Caco-2 (cell line): ENCODE data around the gene YAP1. TPM values are rescaled to one million over a fixed set of nuclear protein-coding genes. Genes with fewer than 3 reads are reported as not detected.

Experiments
- BruUV-seq: library from RNA; stranded (reverse); fragments of 400-500 nt; replicated peaks from 2 replicates; lab custom pipeline; 2021; lab: Mats Ljungman, UMichigan
- CTCF ChIA-PET: fragments of 300-600 bp; sonication (Branson Sonifier 250); formaldehyde crosslinking; loops from one replicate; lab custom pipeline; 2022; ENCODE audit warnings: antibody characterized with exemption; lab: Charles Lee
- POLR2A ChIA-PET: fragments of 300-600 bp; sonication (Branson Sonifier 250); formaldehyde crosslinking; loops from one replicate; lab custom pipeline; 2022; ENCODE audit warnings: antibody characterized with exemption; lab: Charles Lee
- DNase-seq, 2 experiments: peaks; one replicate each; pipeline versions ENCODE4 v3.0.0 to v3.0.0-alpha.2; 2020 to 2022
- H3K27me3 ChIP-seq: replicated peaks from 2 replicates; pipeline ENCODE4 v1.6.0; 2011; ENCODE audit warnings: low read length; ENCODE audit not compliant: control insufficient read depth, insufficient read depth
- H3K36me3 ChIP-seq: 2 replicates; pipeline ENCODE4 v1.5.1; 2011; ENCODE audit warnings: low read length; ENCODE audit not compliant: control insufficient read depth, insufficient read depth
- H3K4me1 ChIP-seq: fragments of 250-450 bp; sonication (Bioruptor Pico); 2 replicates; pipeline ENCODE4 v1.5.1; 2020; ENCODE audit warnings: mild to moderate bottlenecking
- H3K4me3 ChIP-seq: 2 replicates; pipeline ENCODE4 v1.5.1; 2011; ENCODE audit warnings: low read depth, mild to moderate bottlenecking, control low read depth, low read length
- H3K9me3 ChIP-seq: fragments of 250-450 bp; sonication (Bioruptor Pico); 2 replicates; pipeline ENCODE4 v1.5.1; 2020; ENCODE audit warnings: mild to moderate bottlenecking, moderate library complexity
- H3K27ac Mint-ChIP-seq: one replicate; pipeline ENCODE4 v1.8.0; 2022; ENCODE audit warnings: mixed read lengths; ENCODE audit not compliant: unreplicated experiment
- H3K27me3 Mint-ChIP-seq: one replicate; pipeline ENCODE4 v1.8.0; 2022; ENCODE audit warnings: mixed read lengths; ENCODE audit not compliant: insufficient read depth, unreplicated experiment
- H3K36me3 Mint-ChIP-seq: one replicate; pipeline ENCODE4 v1.8.0; 2022; ENCODE audit warnings: mild to moderate bottlenecking, mixed read lengths; ENCODE audit not compliant: insufficient read depth, unreplicated experiment
- H3K4me1 Mint-ChIP-seq: one replicate; pipeline ENCODE4 v1.8.0; 2022; ENCODE audit warnings: low read depth, mixed read lengths; ENCODE audit not compliant: unreplicated experiment
- H3K4me3 Mint-ChIP-seq: one replicate; pipeline ENCODE4 v1.8.0; 2022; ENCODE audit warnings: mild to moderate bottlenecking, moderate library complexity, mixed read lengths; ENCODE audit not compliant: unreplicated experiment
- H3K9me3 Mint-ChIP-seq: one replicate; pipeline ENCODE4 v1.8.0; 2022; ENCODE audit warnings: mixed read lengths; ENCODE audit not compliant: unreplicated experiment
- intact Hi-C: fragments of 100-400 bp; cut with micrococcal nuclease; formaldehyde crosslinking; loops from one replicate; pipeline ENCODE4 v1.10.0; 2022; ENCODE audit not compliant: unreplicated experiment
- total RNA-seq: library from RNA; stranded (reverse); gene quantifications from 2 replicates; pipeline ENCODE4 v1.2.3, GENCODE V29; 2022
- TF ChIP-seq, protein P1 (sequence below), 2 experiments: fragments of 200-600 bp in 1 of 2; IDR thresholded peaks; 1 replicate in 1 of 2; 2 replicates in 1 of 2; pipeline versions ENCODE4 v1.5.1 to v1.8.0; 2011 to 2022; ENCODE audit warnings: antibody characterized with exemption in 1 of 2, control low read depth in 1 of 2, inconsistent platforms in 1 of 2, low read depth in 1 of 2, low read length in 1 of 2, mild to moderate bottlenecking in 1 of 2, moderate library complexity in 1 of 2; ENCODE audit not compliant: insufficient read depth in 1 of 2, severe bottlenecking in 1 of 2, unreplicated experiment in 1 of 2

YAP1 gene
- total RNA-seq, 1 experiment from 2014 or later: 207 TPM

DNA sequence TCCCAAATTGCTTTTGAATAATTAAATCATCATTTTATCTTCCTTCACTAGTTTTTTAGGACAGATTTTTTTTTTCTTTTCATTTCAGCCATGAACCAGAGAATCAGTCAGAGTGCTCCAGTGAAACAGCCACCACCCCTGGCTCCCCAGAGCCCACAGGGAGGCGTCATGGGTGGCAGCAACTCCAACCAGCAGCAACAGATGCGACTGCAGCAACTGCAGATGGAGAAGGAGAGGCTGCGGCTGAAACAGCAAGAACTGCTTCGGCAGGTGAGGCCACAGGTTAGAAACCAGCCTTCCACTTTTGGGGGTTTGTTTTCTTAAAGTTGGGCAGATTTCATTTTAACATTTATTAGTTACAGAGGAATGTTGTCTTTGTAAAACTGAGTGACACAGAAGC, 95.6 kb downstream of the YAP1 start:
- Mint-ChIP-seq H3K4me1 (peaks cover 38% of the 10 kb centered on the region), H3K4me3 (no peak overlapping the region), H3K27ac (peak overlapping the region; percentile 42), H3K9me3 (no peaks in the 10 kb centered on the region), H3K27me3 (no peaks in the 10 kb centered on the region), H3K36me3 (peaks cover 98% of the 10 kb centered on the region)
- no peak for DNase-seq
- Histone ChIP-seq H3K36me3 (peaks cover 5% of the 10 kb centered on the region), H3K4me3 (no peak overlapping the region), H3K9me3 (no peaks in the 10 kb centered on the region), H3K4me1 (0 out of 2 replicates have a peak, but pooled peaks cover 8% of the 10 kb centered on the region), H3K27me3 (no peaks in the 10 kb centered on the region)
- intact Hi-C loops: no loop called here
- BruUV-seq: no TSS peak
- ChIA-PET POLR2A (no interaction called here), CTCF (no interaction called here)
- TF ChIP-seq, protein P1, sequence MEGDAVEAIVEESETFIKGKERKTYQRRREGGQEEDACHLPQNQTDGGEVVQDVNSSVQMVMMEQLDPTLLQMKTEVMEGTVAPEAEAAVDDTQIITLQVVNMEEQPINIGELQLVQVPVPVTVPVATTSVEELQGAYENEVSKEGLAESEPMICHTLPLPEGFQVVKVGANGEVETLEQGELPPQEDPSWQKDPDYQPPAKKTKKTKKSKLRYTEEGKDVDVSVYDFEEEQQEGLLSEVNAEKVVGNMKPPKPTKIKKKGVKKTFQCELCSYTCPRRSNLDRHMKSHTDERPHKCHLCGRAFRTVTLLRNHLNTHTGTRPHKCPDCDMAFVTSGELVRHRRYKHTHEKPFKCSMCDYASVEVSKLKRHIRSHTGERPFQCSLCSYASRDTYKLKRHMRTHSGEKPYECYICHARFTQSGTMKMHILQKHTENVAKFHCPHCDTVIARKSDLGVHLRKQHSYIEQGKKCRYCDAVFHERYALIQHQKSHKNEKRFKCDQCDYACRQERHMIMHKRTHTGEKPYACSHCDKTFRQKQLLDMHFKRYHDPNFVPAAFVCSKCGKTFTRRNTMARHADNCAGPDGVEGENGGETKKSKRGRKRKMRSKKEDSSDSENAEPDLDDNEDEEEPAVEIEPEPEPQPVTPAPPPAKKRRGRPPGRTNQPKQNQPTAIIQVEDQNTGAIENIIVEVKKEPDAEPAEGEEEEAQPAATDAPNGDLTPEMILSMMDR (IDR thresholded peaks at IDR 0.05; ENCODE audit: insufficient read depth in 1 of 2, low read depth in 1 of 2, low read length in 1 of 2, severe bottlenecking in 1 of 2, unreplicated experiment in 1 of 2): no peak

- TF ChIP-seq, protein P1 (IDR thresholded peaks at IDR 0.05; ENCODE audit: insufficient read depth in 1 of 2, low read depth in 1 of 2, low read length in 1 of 2, severe bottlenecking in 1 of 2, unreplicated experiment in 1 of 2): no peak
- Mint-ChIP-seq H3K4me3 (no peak overlapping the region), H3K27ac (no peak overlapping the region), H3K4me1 (peaks cover 33% of the 10 kb centered on the region), H3K36me3 (peaks cover 93% of the 10 kb centered on the region), H3K9me3 (no peaks in the 10 kb centered on the region), H3K27me3 (no peaks in the 10 kb centered on the region)
- intact Hi-C loops: no loop called here
- no TSS peak for BruUV-seq
- Histone ChIP-seq H3K27me3 (no peaks in the 10 kb centered on the region), H3K36me3 (peaks cover 8% of the 10 kb centered on the region), H3K9me3 (no peaks in the 10 kb centered on the region), H3K4me3 (no peak overlapping the region), H3K4me1 (no peaks in the 10 kb centered on the region)
- no peak for DNase-seq
- ChIA-PET POLR2A (no interaction called here), CTCF (no interaction called here)
Measured at GRCh38 chr11:102208835-102209234, 98.6 kb downstream of the YAP1 start.

- peaks cover 7% of the 10 kb centered on the region for H3K9me3 Mint-ChIP-seq
- TF ChIP-seq, protein P1 (IDR thresholded peaks at IDR 0.05; ENCODE audit: insufficient read depth in 1 of 2, low read depth in 1 of 2, low read length in 1 of 2, severe bottlenecking in 1 of 2, unreplicated experiment in 1 of 2): no peak
- peaks cover 12% of the 10 kb centered on the region for H3K4me1 Mint-ChIP-seq
- ChIA-PET CTCF (interaction anchor here (0.6 kb wide), 1 partner anchor 53 kb away, joined by 3 read pairs; no protein-coding TSS in a partner anchor), POLR2A (no interaction called here)
- no peak overlapping the region for H3K4me3 ChIP-seq
- no peaks in the 10 kb centered on the region for H3K4me1 ChIP-seq
- H3K27me3 ChIP-seq: no peaks in the 10 kb centered on the region
- no peak overlapping the region for H3K4me3 Mint-ChIP-seq
- no peak for DNase-seq
- no peaks in the 10 kb centered on the region for H3K27me3 Mint-ChIP-seq
- intact Hi-C loops: no loop called here
- no peaks in the 10 kb centered on the region for H3K9me3 ChIP-seq
- no TSS peak for BruUV-seq
- no peak overlapping the region for H3K27ac Mint-ChIP-seq
- H3K36me3 Mint-ChIP-seq: peaks cover 76% of the 10 kb centered on the region
- peaks cover 5% of the 10 kb centered on the region; the same call in 1 of the 2 replicates for H3K36me3 ChIP-seq
Measured at GRCh38 chr11:102214623-102215022, 104.4 kb downstream of the YAP1 start.
